A673 (cell line): Measurements from ENCODE around the gene SPDYE2B.
"Not testable (repeated sequence)": the region's sequence is repeated elsewhere in the genome, so short reads cannot be mapped to it uniquely, and the experiment has no call there.

Experiments used
- CTCF ChIP-seq: fragments of 300-800, 200-600 bp; sonication (generic); conservative IDR thresholded peaks from 2 replicates; pipeline ENCODE4 v1.5.1; 2017; ENCODE audit warnings: low read depth, mild to moderate bottlenecking, antibody characterized with exemption, low read length, moderate library complexity, mixed read lengths
- EZH2 ChIP-seq: fragments of 200-600 bp; sonication (generic); IDR thresholded peaks from 2 replicates; pipeline ENCODE4 v1.6.1; 2017; ENCODE audit warnings: borderline replicate concordance, low read depth, mild to moderate bottlenecking, mixed read lengths, antibody characterized with exemption, low read length; ENCODE audit not compliant: poor library complexity, severe bottlenecking

- not testable (repeated sequence) for TF ChIP-seq CTCF, EZH2
These were observed 38.3 kb downstream of the SPDYE2B start for GRCh38 chr7:102688299-102689036.
